Activated CD4-positive, alpha-beta memory T cell treated with anti-CD3 and anti-CD28 coated beads for 36 hours (primary cell): ENCODE results near the gene PARVA. TPM values are rescaled to one million over a fixed set of nuclear protein-coding genes. Genes with fewer than 3 reads are reported as not detected.

Experiments
- CTCF ChIA-PET: fragments of 350-600 bp; sonication (Branson Sonifier 250); formaldehyde crosslinking; loops from one replicate; lab custom pipeline; 2021; ENCODE audit warnings: antibody characterized with exemption, inconsistent platforms; lab: Charles Lee
- POLR2A ChIA-PET: fragments of 350-600 bp; sonication (Branson Sonifier 250); formaldehyde crosslinking; loops from one replicate; lab custom pipeline; 2021; ENCODE audit warnings: antibody characterized with exemption; lab: Charles Lee
- DNase-seq: peaks from one replicate; pipeline ENCODE4 v3.0.0-alpha.2; 2020
- H3K27ac Mint-ChIP-seq: one replicate; pipeline ENCODE4 v1.8.0; 2021; ENCODE audit warnings: mixed read lengths
- H3K27me3 Mint-ChIP-seq: one replicate; pipeline ENCODE4 v1.8.0; 2021; ENCODE audit warnings: mixed read lengths
- H3K36me3 Mint-ChIP-seq: one replicate; pipeline ENCODE4 v1.8.0; 2021; ENCODE audit warnings: mixed read lengths
- H3K4me1 Mint-ChIP-seq: one replicate; pipeline ENCODE4 v1.8.0; 2021; ENCODE audit warnings: low read depth, mixed read lengths
- H3K4me3 Mint-ChIP-seq: one replicate; pipeline ENCODE4 v1.8.0; 2021; ENCODE audit warnings: mild to moderate bottlenecking, mixed read lengths
- H3K9me3 Mint-ChIP-seq: one replicate; pipeline ENCODE4 v1.8.0; 2021; ENCODE audit warnings: mixed read lengths
- intact Hi-C: fragments of 100-400 bp; cut with micrococcal nuclease; formaldehyde crosslinking; loops from one replicate; pipeline ENCODE4 v1.15.1; 2023
- total RNA-seq, 2 experiments: library from RNA; stranded (reverse); gene quantifications; one replicate each; pipeline ENCODE4 v1.2.3, GENCODE V29; 2021

The PARVA gene
- total RNA-seq, 2 experiments from 2014 or later: 0.33 to 0.41 TPM

DNA sequence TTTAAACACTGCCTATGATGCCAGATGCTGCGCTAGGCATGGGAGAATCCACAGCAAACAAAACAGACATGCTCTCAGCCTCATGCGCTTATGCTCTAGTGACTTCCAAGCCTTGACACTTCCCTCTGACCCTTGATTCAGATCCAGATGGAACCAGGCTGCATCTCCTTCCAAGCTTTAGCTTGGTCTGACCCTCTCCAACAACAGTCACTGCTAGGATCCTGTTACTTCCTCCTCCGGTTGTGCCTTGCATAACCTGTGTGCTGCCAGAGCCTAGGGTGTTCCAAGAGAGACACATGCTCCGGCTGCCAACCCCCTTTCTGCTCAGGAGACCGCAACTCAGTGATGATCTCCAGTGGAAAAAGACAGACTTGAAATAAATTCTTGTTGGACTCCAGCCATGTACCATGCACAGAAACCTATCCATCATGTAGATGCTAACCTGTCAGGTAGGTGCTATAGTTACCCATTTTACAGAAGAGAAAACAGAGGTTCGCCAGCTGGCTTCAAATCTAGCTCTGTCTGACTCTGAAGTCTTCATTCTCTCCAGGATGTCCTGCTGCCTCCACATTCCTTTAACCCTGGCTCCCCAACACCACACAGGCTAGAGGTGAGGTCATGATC lies 160.5 kb downstream of the PARVA start:
- no peaks in the 10 kb centered on the region for H3K4me1 Mint-ChIP-seq
- no peaks in the 10 kb centered on the region for H3K9me3 Mint-ChIP-seq
- CTCF ChIA-PET: no interaction called here

DNA sequence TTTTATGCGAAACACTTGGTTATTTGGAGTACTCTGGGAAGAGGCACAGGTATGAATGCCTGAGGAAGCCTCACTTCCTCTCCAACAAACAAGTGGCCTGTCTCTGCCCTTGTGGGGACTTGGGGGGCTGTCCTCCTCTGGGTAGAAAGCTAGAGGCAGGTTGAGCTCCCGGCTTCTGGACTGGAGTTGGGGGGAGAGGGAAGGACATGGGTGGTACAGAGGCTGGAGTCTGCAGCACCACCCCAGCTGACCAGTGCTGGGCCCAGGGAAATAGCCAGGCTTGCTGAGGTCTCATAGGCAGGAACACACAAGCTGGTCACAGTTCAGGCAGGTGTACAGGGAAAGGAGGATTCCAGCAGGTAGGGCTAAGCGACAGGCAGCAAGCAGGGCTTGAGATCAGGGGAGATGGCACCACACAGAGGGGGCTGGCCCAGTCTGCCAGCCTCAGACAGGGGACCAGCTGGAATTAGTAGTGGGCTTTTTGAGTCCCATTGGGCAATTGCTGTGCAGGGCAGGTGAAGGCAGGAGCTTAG lies 161.6 kb downstream of the PARVA start:
- Mint-ChIP-seq H3K4me3 (no peak overlapping the region), H3K4me1 (no peaks in the 10 kb centered on the region), H3K9me3 (no peaks in the 10 kb centered on the region), H3K27ac (no peak overlapping the region), H3K27me3 (peaks cover 11% of the 10 kb centered on the region), H3K36me3 (no peaks in the 10 kb centered on the region)
- POLR2A ChIA-PET: no interaction called here
- CTCF ChIA-PET: no interaction called here
- no peak for DNase-seq
- intact Hi-C loops: no loop called here

More for the DNA sequence above, 160.5 kb downstream of the PARVA start:
- POLR2A ChIA-PET: no interaction called here
- Mint-ChIP-seq H3K36me3 (no peaks in the 10 kb centered on the region), H3K27ac (no peak overlapping the region), H3K27me3 (peaks cover 11% of the 10 kb centered on the region), H3K4me3 (no peak overlapping the region)
- DNase-seq: no peak
- intact Hi-C loops: no loop called here

DNA sequence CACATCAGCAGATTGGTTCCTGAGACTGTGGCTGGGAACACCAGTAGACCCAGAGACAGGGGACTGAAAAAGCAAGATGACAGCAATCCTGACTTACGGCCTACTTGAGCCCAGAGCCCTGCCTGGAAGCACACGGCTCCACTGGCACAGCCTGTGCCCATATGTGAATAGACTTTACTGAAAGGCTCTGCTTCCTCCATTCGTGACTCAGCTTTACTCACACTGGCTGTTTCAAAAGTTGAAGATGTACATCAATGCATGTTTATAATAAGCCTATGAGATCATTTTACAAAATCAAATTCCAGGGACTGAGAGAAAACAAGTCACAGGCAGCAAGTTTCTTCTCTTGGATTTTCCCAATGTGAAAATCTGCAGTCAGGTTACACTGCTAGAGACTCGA lies 162.2 kb downstream of the PARVA start:
- Mint-ChIP-seq H3K36me3 (no peaks in the 10 kb centered on the region), H3K27ac (no peak overlapping the region), H3K9me3 (no peaks in the 10 kb centered on the region), H3K4me3 (no peak overlapping the region), H3K27me3 (peaks cover 9% of the 10 kb centered on the region), H3K4me1 (no peaks in the 10 kb centered on the region)
- CTCF ChIA-PET: no interaction called here
- no peak for DNase-seq
- intact Hi-C loops: no loop called here
- POLR2A ChIA-PET: no interaction called here

DNA sequence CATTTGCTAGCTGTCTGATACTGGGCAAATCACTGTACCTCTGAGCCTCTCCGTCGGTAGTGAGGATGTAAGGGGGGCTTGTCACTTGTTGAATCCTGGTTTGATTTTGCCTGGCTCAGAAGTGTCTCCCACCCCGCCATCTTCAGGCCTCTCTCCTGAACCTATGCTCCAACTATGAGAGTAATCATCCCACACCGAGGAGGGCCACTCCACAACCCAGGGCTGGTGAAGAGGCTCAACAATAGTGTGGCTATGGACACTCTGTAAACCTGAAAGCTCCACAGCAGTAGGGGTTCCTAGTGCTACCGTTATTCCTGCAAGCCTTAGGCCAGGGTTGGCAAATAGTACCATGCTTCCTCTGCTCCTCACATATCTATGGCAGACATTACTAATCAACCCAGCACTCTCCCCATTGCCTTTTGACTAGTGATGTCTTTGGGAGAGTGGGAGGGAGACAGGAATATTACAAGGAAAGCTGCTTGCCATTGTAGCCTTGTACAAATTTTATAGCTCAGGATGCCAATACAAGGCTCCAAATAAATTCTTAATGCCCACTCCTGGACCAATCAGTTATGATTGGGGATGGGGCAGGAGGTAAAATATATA lies 162.8 kb downstream of the PARVA start:
- Mint-ChIP-seq H3K9me3 (no peaks in the 10 kb centered on the region), H3K27me3 (peaks cover 8% of the 10 kb centered on the region), H3K4me3 (no peak overlapping the region), H3K4me1 (no peaks in the 10 kb centered on the region), H3K36me3 (no peaks in the 10 kb centered on the region), H3K27ac (no peak overlapping the region)
- ChIA-PET CTCF (no interaction called here), POLR2A (no interaction called here)
- intact Hi-C loops: no loop called here
- no peak for DNase-seq

DNA sequence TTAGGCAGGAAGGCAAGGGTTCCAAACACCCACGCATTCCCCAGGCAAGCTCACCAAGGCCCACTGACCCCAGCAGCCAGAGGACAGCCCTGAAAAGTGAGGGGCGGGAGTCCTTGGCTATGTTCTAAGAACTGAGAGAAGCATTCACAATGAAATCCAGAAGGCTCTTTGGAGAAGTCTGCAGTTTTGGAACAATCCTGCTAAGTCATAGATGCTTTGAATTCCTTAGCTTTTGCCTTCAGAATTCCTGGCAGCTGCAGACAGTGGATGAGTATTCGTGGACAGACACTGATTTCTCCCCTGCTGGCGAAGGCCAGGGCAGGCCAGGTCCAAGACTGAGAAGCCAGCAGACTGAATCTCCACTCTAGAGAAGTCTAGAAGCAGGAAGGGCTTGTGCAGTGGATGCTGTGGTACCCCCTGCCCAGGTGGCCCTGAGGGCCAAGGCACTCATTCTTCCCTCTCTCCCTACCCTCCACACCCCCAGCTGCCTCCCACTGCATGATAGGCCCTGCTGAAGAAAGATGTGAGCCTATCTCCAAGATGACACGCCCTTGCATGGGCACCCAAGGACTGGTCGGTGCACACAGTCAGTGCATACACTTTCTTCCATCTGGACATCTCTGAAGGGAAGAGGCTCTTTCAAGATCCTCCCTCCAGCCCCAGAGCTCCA lies 163.7 kb downstream of the PARVA start:
- no peak overlapping the region for H3K27ac Mint-ChIP-seq
- no peaks in the 10 kb centered on the region for H3K9me3 Mint-ChIP-seq
- intact Hi-C loops: no loop called here
- ChIA-PET CTCF (no interaction called here), POLR2A (no interaction called here)
- H3K27me3 Mint-ChIP-seq: peaks cover 7% of the 10 kb centered on the region
- DNase-seq: no peak
- no peaks in the 10 kb centered on the region for H3K4me1 Mint-ChIP-seq
- H3K36me3 Mint-ChIP-seq: no peaks in the 10 kb centered on the region
- H3K4me3 Mint-ChIP-seq: no peak overlapping the region

DNA sequence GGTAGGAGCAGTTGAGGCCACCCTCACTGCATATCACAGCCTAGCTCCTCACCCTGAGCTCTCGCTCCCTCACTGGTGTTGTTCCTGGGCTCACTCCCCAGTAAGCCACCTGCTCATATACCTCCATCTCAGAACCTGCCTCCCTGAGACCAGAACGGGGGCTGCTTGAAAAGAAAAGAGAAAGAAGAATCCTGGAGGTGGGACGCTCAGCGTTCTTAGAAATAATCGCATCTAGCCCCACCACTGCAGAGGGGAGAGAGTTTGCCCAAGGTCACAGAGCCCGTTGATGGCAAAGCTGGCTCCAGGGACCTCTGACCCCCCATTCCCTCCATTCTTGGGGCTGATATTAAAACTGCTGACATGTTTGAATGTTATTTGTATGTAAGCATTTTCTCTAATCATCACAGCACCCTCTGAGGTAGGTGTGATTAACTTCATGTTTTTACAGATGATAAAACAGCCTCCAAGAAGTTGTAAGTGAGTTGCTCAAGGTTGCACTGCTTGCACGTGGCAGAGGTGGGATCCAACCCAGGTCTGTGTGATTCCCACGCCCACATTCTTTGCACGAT lies 164.3 kb downstream of the PARVA start:
- intact Hi-C loops: no loop called here
- no peaks in the 10 kb centered on the region for H3K4me1 Mint-ChIP-seq
- H3K9me3 Mint-ChIP-seq: no peaks in the 10 kb centered on the region
- no peak overlapping the region for H3K27ac Mint-ChIP-seq
- H3K36me3 Mint-ChIP-seq: no peaks in the 10 kb centered on the region
- peaks cover 3% of the 10 kb centered on the region for H3K27me3 Mint-ChIP-seq
- POLR2A ChIA-PET: no interaction called here
- CTCF ChIA-PET: no interaction called here
- no peak for DNase-seq
- no peak overlapping the region for H3K4me3 Mint-ChIP-seq

DNA sequence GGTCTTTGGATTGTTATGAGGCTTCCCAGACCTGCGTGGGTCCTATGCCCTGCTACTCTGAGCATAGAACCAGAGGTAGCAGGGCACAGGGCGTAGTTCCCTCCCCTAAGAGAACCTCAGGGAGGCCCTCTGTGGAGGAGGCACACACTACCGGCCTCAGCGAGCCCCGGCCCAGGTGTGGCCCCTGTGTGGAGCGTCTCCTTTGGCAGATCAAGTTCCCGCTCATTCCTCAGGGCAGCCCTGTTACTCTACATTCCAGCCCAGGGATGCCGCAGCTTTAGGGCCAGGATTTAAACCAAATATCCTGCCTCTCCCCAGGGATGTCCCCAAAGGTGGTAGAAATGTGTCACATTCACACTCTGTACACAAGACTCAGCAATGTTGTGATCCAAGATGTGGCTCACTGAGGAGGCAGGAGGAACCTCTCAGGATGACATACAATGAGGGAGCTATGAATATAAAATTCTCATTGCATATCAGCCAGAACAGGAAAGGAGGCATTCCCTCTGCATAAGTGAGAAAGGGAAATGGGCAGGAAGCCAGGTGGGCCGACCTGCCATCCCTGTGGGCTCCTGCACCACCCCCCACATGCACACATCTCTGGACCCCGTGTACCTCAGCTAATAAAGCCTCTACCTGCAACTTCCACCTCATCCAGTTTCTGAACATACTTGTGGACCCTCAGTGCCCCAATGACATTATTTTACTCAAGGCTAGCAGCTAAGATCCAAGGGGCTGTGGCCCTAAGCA lies 165.0 kb downstream of the PARVA start:
- Mint-ChIP-seq H3K4me3 (no peak overlapping the region), H3K9me3 (no peaks in the 10 kb centered on the region), H3K27me3 (no peaks in the 10 kb centered on the region), H3K36me3 (no peaks in the 10 kb centered on the region), H3K4me1 (no peaks in the 10 kb centered on the region), H3K27ac (no peak overlapping the region)
- ChIA-PET POLR2A (no interaction called here), CTCF (no interaction called here)
- no peak for DNase-seq
- intact Hi-C loops: no loop called here

DNA sequence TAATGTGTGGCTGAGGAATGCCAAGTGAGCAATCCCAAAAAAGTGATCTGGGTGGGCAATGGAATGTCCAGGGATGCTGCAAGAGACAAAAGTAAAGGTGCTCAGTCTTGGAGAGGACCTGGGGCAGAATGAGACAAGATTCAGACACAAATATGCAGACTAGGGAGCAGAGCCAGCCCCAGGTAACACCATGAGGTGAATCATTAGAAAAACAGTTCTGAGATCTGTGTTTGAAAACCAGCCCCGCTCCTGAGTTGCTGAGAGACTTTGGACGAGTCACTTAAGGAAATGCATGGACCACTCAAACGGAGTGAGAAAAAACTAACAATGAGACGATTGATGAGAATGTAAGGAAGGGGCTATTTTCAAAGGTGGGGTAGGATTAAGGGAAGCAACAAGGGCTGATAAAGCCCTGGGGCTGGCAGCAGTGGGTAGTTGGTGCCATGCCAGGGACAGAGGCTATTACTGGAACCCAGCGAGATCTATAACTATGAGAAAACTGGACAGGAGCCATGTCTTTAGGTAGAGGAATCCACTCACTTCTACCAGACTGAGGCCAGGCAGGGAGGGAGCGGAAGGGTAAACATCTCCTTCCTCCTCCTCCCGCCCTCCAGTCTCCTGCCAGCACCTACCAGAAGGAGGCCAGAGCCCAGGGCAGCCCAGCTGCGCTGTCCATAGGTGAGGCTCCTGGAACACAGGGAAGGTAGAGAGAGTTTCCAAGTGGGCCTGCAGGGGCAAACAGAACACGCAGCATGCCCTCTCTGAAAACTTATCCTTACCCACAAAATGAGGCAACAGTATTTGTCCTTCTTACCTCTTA lies 166.4 kb downstream of the PARVA start:
- DNase-seq: no peak
- ChIA-PET POLR2A (no interaction called here), CTCF (no interaction called here)
- Mint-ChIP-seq H3K27ac (no peak overlapping the region), H3K4me3 (no peak overlapping the region), H3K4me1 (no peaks in the 10 kb centered on the region), H3K27me3 (no peaks in the 10 kb centered on the region), H3K9me3 (no peaks in the 10 kb centered on the region), H3K36me3 (no peaks in the 10 kb centered on the region)
- intact Hi-C loops: no loop called here

DNA sequence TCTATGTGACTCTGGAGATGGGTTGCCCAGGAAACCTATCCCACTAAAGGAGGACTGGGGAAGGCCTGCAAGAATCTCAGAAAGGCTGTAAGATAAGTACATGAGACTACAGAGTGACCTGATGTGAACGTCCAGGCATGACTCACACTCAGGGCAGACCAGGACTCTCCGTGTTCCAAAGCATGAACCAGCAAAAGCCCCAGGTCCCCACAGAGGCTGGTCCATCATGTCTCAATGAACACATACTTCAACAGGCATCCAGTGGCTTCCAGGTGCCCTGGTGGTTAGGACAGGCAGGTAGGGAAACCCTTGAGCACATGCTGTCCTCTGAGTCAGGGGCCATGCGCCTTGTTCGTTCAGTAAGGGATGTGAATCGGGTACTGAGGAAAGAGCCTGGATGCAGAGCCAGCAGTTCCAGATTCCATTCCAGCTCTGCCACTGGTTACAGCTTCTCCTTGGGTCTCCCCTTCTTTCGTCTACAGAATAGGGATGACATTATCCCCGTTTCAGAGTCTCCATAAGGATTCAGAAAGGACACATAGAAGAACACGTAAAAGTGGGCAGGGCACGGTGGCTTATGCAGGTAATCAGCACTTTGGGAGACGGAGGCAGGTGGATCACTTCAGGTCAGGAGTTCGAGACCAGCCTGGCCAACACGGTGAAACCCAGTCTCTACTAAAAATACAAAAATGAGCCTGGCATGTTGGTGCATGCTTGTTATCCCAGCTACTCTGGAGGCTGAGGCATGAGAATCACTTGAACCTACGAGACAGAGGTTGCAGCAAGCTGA lies 167.8 kb downstream of the PARVA start:
- CTCF ChIA-PET: no interaction called here
- no peaks in the 10 kb centered on the region for H3K27me3 Mint-ChIP-seq

DNA sequence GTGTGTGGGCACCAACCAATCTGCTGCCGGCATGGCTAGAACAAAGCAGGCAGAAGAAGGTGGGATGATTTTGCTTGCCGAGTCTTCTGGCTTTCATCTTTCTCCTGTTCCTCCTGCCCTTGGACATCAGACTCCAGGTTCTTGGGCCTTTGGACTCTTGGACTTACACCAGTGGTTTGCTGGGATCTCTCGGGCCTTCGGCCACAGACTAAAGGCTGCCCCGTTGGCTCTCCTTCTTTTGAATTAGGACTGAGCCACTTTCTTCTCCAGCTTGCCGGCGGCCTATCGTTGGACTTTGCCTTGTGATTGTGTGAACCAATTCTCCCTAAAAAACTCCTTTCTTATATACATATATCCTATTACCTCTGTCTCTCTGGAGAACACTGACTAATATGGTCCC lies 168.8 kb downstream of the PARVA start:
- DNase-seq: no peak
- no peaks in the 10 kb centered on the region for H3K4me1 Mint-ChIP-seq
- H3K4me3 Mint-ChIP-seq: no peak overlapping the region
- CTCF ChIA-PET: no interaction called here
- H3K36me3 Mint-ChIP-seq: no peaks in the 10 kb centered on the region
- no peak overlapping the region for H3K27ac Mint-ChIP-seq
- intact Hi-C loops: no loop called here
- H3K27me3 Mint-ChIP-seq: no peaks in the 10 kb centered on the region
- H3K9me3 Mint-ChIP-seq: no peaks in the 10 kb centered on the region
- POLR2A ChIA-PET: no interaction called here

More for the DNA sequence above, 167.8 kb downstream of the PARVA start:
- Mint-ChIP-seq H3K4me3 (no peak overlapping the region), H3K36me3 (no peaks in the 10 kb centered on the region), H3K4me1 (no peaks in the 10 kb centered on the region), H3K27ac (no peak overlapping the region), H3K9me3 (no peaks in the 10 kb centered on the region)
- DNase-seq: no peak
- intact Hi-C loops: no loop called here
- POLR2A ChIA-PET: no interaction called here

DNA sequence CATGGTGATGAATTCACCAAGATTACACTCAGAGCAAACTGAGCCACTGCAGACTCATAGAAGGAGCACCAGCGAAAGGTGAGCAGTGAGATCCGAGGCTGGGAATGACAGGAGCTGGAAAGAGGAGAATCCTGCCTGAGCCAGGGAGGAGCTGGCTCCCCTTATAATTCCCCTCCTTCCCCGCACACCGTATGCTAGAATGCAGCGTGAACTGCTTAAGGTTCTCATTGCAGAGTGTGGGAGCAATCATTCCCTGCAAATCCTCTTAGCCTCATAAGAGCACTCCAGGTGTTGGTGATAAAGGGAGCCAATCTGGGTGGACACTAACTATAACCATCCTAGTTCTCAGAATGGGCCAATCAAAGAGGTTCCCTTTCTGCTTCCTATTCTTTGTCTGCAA lies 169.3 kb downstream of the PARVA start:
- H3K9me3 Mint-ChIP-seq: no peaks in the 10 kb centered on the region
- CTCF ChIA-PET: no interaction called here
- H3K4me1 Mint-ChIP-seq: no peaks in the 10 kb centered on the region
- H3K27me3 Mint-ChIP-seq: no peaks in the 10 kb centered on the region
- H3K4me3 Mint-ChIP-seq: no peak overlapping the region
- intact Hi-C loops: no loop called here
- DNase-seq: no peak
- POLR2A ChIA-PET: no interaction called here
- no peaks in the 10 kb centered on the region for H3K36me3 Mint-ChIP-seq
- H3K27ac Mint-ChIP-seq: no peak overlapping the region
